GM12874 (cell line): ENCODE results near the gene SLC9A1.

Source experiments
- CTCF ChIP-seq: IDR thresholded peaks from 2 replicates; pipeline ENCODE4 v1.5.1; 2011; ENCODE audit warnings: low read depth, mild to moderate bottlenecking, control low read depth, low read length, moderate library complexity; ENCODE audit not compliant: insufficient read depth

The SLC9A1 gene

GRCh38 chr1:27143401-27143800, 11.5 kb downstream of the SLC9A1 start:
- TF ChIP-seq CTCF, result no peak

- no peak for TF ChIP-seq CTCF
These were observed 12.5 kb downstream of the SLC9A1 start for GRCh38 chr1:27142464-27142863.

- no peak for TF ChIP-seq CTCF
These were observed 13.5 kb downstream of the SLC9A1 start for GRCh38 chr1:27141266-27142003.

GRCh38 chr1:27139980-27140379, 14.9 kb downstream of the SLC9A1 start:
- no peak for TF ChIP-seq CTCF

- TF ChIP-seq CTCF, result no peak
These were observed 16.0 kb downstream of the SLC9A1 start for GRCh38 chr1:27138927-27139326.

- TF ChIP-seq CTCF, result no peak
These were observed 16.6 kb downstream of the SLC9A1 start for GRCh38 chr1:27138368-27138767.

GRCh38 chr1:27137544-27138075, 17.3 kb downstream of the SLC9A1 start:
- no peak for TF ChIP-seq CTCF
